ENCODE data around the gene RNGTT. TPM values are rescaled to one million over a fixed set of nuclear protein-coding genes. Genes with fewer than 3 reads are reported as not detected.

RNGTT gene
- total and polyA plus RNA-seq, 8 donors = 12.1 to 18.5 (median 15.7) TPM

- Histone ChIP-seq H3K9me3 (peaks cover 0 to 21% of the 10 kb centered on the region in 2 donors), H3K27me3 (peaks cover 3 to 26% of the 10 kb centered on the region in 2 donors), H3K36me3 (no peaks in the 10 kb centered on the region), H3K4me3 (no peak overlapping the region), H3K27ac (no peak overlapping the region), H3K4me1 (no peaks in the 10 kb centered on the region)
- ATAC-seq (no peak), DNase-seq (no peak)
- intact Hi-C loops (cut with DNase I) = no loop called here
- TF ChIP-seq, protein P1, sequence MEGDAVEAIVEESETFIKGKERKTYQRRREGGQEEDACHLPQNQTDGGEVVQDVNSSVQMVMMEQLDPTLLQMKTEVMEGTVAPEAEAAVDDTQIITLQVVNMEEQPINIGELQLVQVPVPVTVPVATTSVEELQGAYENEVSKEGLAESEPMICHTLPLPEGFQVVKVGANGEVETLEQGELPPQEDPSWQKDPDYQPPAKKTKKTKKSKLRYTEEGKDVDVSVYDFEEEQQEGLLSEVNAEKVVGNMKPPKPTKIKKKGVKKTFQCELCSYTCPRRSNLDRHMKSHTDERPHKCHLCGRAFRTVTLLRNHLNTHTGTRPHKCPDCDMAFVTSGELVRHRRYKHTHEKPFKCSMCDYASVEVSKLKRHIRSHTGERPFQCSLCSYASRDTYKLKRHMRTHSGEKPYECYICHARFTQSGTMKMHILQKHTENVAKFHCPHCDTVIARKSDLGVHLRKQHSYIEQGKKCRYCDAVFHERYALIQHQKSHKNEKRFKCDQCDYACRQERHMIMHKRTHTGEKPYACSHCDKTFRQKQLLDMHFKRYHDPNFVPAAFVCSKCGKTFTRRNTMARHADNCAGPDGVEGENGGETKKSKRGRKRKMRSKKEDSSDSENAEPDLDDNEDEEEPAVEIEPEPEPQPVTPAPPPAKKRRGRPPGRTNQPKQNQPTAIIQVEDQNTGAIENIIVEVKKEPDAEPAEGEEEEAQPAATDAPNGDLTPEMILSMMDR (IDR thresholded peaks at IDR 0.05) = no peak
Observed at GRCh38 chr6:88586371-88587149, 376.9 kb downstream of the RNGTT start.

DNA sequence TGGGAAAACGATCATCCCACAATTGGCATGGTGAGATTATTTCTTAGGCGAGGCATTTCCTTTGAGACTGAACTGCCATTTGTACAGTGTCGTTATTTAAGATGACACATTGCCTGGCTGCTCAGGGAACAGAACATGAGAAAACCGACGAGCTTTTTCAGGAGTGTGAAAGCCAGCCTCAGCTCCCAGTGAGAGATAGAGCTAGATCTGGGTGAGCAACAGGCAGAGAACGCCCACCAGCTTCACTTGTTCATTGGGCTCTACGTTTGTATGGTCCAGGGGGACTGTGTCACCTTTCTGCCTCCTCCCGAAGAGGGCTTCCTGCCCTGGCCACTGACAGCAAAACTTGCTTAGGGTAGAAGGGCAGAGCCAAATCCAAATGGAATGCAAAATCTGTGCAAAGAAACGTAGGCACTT is 378.1 kb downstream of the RNGTT start:
- DNase-seq (no peak), ATAC-seq (no peak)
- no peaks in the 10 kb centered on the region for H3K4me1 ChIP-seq
- H3K4me3 ChIP-seq = no peak overlapping the region
- no peaks in the 10 kb centered on the region for H3K36me3 ChIP-seq
- intact Hi-C loops (cut with DNase I) = no loop called here
- H3K9me3 ChIP-seq = peaks cover 0 to 21% of the 10 kb centered on the region in 2 donors
- no peak overlapping the region for H3K27ac ChIP-seq
- TF ChIP-seq, protein P1 (IDR thresholded peaks at IDR 0.05) = no peak
- peaks cover 3 to 30% of the 10 kb centered on the region in 2 donors for H3K27me3 ChIP-seq

DNA sequence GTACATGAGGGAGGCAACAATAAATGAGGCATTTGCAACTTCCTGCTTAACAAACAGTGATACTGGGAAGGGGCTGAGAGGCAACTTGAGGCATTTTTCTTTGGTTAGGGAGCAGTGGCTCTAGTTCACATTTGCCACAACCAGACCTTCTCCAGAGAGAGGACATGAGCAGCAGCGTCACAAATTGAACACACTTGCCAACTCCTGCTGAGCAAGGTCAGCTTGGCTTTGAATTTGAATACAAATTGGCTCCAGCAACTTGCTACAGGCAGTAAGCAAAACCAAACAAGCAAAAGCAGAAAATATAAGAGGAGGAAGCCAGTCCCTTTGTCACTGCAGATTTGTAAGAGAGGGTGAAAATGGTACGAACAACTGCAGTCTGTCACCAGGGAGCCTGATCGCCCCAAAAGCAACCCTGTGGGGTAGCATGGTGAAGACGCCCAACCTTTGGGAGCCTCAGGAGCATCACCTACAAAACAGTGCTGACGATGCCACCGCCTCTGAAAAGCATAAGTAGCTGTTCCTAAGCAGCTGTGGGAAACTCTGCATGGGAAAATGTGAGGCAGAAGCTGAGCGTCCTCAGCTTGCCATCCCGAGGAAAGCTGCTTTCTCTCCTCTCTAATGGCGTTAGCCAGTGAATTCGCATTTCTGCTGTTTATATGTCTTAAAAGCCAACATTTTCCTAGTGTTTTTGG is 378.7 kb downstream of the RNGTT start:
- TF ChIP-seq, protein P1 (IDR thresholded peaks at IDR 0.05) = no peak
- Histone ChIP-seq H3K27ac (no peak overlapping the region), H3K4me3 (no peak overlapping the region), H3K9me3 (peaks cover 0 to 21% of the 10 kb centered on the region in 2 donors), H3K27me3 (peaks cover 3 to 30% of the 10 kb centered on the region in 2 donors), H3K4me1 (no peaks in the 10 kb centered on the region), H3K36me3 (no peaks in the 10 kb centered on the region)
- intact Hi-C loops (cut with DNase I) = no loop called here
- DNase-seq (no peak), ATAC-seq (no peak)

DNA sequence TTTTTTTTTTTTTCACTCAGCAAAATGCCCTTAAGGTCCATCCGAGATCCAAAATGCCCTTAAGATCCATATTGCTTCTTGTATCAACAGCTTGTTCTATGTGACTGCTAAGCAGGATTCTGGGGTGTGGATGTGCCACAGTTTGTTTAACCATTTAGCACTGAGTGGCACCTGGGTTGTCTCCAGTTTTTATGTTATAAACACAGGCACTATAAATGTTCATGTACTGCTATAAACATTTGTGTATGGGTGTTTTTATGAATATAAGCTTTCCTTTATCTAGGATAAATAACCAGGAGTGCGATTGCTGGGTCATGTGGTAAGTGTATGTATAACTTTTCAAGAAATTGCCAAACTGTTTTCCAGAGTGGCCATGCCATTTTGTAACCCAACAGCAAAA is 386.0 kb downstream of the RNGTT start:
- intact Hi-C loops (cut with DNase I) = no loop called here
- TF ChIP-seq, protein P1 (IDR thresholded peaks at IDR 0.05) = no peak
- ATAC-seq = no peak

DNA sequence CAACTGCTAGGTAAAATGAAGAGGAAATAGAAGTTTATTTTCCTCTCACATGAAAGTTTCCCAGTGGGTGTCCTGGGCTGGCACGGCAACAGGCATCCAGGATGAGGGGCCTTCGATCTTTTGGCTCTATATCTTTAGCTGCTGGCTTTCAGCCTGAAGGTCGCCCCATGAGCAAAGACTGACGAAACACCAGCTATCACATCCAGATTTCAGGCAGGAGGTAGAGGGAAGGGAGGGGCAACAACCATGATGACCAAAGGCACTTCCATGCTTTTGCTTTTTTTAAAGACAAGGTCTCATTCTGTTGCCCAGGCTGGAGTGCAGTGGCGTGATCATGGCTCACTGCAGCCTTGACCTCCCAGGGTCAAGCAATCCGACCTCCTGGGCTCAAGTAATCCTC is 387.9 kb downstream of the RNGTT start:
- Histone ChIP-seq H3K4me3 (no peak overlapping the region), H3K27ac (no peak overlapping the region), H3K27me3 (no peaks in the 10 kb centered on the region), H3K36me3 (no peaks in the 10 kb centered on the region), H3K4me1 (no peaks in the 10 kb centered on the region), H3K9me3 (peaks cover 0 to 2% of the 10 kb centered on the region in 2 donors)
- ATAC-seq (no peak), DNase-seq (no peak)
- TF ChIP-seq, protein P1 (IDR thresholded peaks at IDR 0.05) = no peak
- intact Hi-C loops (cut with DNase I) = no loop called here

More for the DNA sequence above, 386.0 kb downstream of the RNGTT start:
- Histone ChIP-seq H3K4me1 (no peaks in the 10 kb centered on the region), H3K4me3 (no peak overlapping the region), H3K27ac (no peak overlapping the region), H3K27me3 (peaks cover 0 to 3% of the 10 kb centered on the region in 2 donors), H3K9me3 (peaks cover 0 to 8% of the 10 kb centered on the region in 2 donors), H3K36me3 (no peaks in the 10 kb centered on the region)
- DNase-seq = no peak

All from left lung (tissue), 10 donors.